Vagina (tissue), 2 donors: ENCODE results near the gene NEU2. TPM values are rescaled to one million over a fixed set of nuclear protein-coding genes. Genes with fewer than 3 reads are reported as not detected.
A peak's percentile ranks its signal among the peaks of the same experiment; 100 is the strongest.
"Not testable (repeated sequence)": the region's sequence is repeated elsewhere in the genome, so short reads cannot be mapped to it uniquely, and the experiment has no call there.

Experiments
- DNase-seq, 2 donors: peaks; one replicate each; pipeline ENCODE4 v3.0.0-alpha.2; 2017; ENCODE audit errors: extremely low spot score in 2 of 2
- H3K27ac ChIP-seq: fragments of 200-600 bp; sonication (generic); one replicate; pipeline ENCODE4 v1.5.1; 2019
- H3K27me3 ChIP-seq: fragments of 200-600 bp; sonication (generic); one replicate; pipeline ENCODE4 v1.5.1; 2019
- H3K36me3 ChIP-seq, 2 donors: fragments of 200-600 bp; sonication (generic); one replicate each; pipeline ENCODE4 v1.5.1; 2017 to 2019
- H3K4me1 ChIP-seq: fragments of 200-600 bp; sonication (generic); one replicate; pipeline ENCODE4 v1.5.1; 2019
- H3K4me3 ChIP-seq, 2 donors: fragments of 200-600 bp; sonication (generic); 1 replicate in 1 of 2; 2 replicates in 1 of 2; pipeline ENCODE4 v1.5.1; 2016 to 2019
- H3K9me3 ChIP-seq: fragments of 200-600 bp; sonication (generic); one replicate; pipeline ENCODE4 v1.5.1; 2019
- CTCF ChIP-seq, 3 experiments: fragments of 450-650 bp in 2 of 3; fragments of 200-600 bp in 1 of 3; sonication (generic) in 1 of 3; IDR thresholded peaks; one replicate each; pipeline ENCODE4 v1.5.1; 2017 to 2019; ENCODE audit warnings: antibody characterized with exemption in 3 of 3, mild to moderate bottlenecking in 2 of 3, moderate library complexity in 2 of 3
- POLR2A ChIP-seq, 2 donors: fragments of 450-650 bp; IDR thresholded peaks; one replicate each; pipeline ENCODE4 v1.6.1; 2017; ENCODE audit warnings: antibody characterized with exemption in 2 of 2, mild to moderate bottlenecking in 2 of 2, moderate library complexity in 2 of 2
- POLR2AphosphoS5 ChIP-seq, 2 donors: sonication (generic); formaldehyde crosslinking; IDR thresholded peaks; one replicate each; pipeline ENCODE4 v1.9.0; 2017; ENCODE audit warnings: antibody characterized with exemption in 2 of 2, mild to moderate bottlenecking in 2 of 2, low read depth in 1 of 2; ENCODE audit not compliant: insufficient read depth in 1 of 2
- intact Hi-C: fragments of 100-400 bp; cut with DNase I; formaldehyde crosslinking; loops from one replicate; pipeline ENCODE4 v1.15.1; 2023
- total RNA-seq: library from RNA; depleted of rRNA; stranded (reverse); fragments of >200 nt; gene quantifications from one replicate; pipeline ENCODE4 v1.2.3, GENCODE V29; 2016

The NEU2 gene
- total RNA-seq, 1 donor from 2014 or later: not detected

- Histone ChIP-seq H3K27ac (no peak overlapping the region), H3K36me3 (no peaks in the 10 kb centered on the region), H3K27me3 (no peaks in the 10 kb centered on the region), H3K9me3 (no peaks in the 10 kb centered on the region), H3K4me1 (no peaks in the 10 kb centered on the region), H3K4me3 (no peak overlapping the region)
- intact Hi-C loops: no loop called here
- TF ChIP-seq CTCF (IDR thresholded peaks at IDR 0.05) (no peak), POLR2AphosphoS5 (IDR thresholded peaks at IDR 0.05; ENCODE audit: insufficient read depth in 1 of 2, low read depth in 1 of 2) (no peak), POLR2A (IDR thresholded peaks at IDR 0.05) (no peak)
- DNase-seq: no peak
Measured at GRCh38 chr2:233013650-233014049, 18.8 kb upstream of the NEU2 start.

- peak in 1 of 2 donors; percentile 61 for DNase-seq
- intact Hi-C loops: no loop called here
- H3K36me3 ChIP-seq: no peaks in the 10 kb centered on the region
- no peak overlapping the region for H3K27ac ChIP-seq
- TF ChIP-seq POLR2AphosphoS5 (IDR thresholded peaks at IDR 0.05; ENCODE audit: insufficient read depth in 1 of 2, low read depth in 1 of 2) (no peak), POLR2A (IDR thresholded peaks at IDR 0.05) (no peak), CTCF (IDR thresholded peaks at IDR 0.05) (no peak)
- H3K9me3 ChIP-seq: no peaks in the 10 kb centered on the region
- no peaks in the 10 kb centered on the region for H3K27me3 ChIP-seq
- no peaks in the 10 kb centered on the region for H3K4me1 ChIP-seq
- no peak overlapping the region for H3K4me3 ChIP-seq
Measured at GRCh38 chr2:233015019-233015645, 17.3 kb upstream of the NEU2 start.

- Histone ChIP-seq H3K9me3 (no peaks in the 10 kb centered on the region), H3K4me3 (no peak overlapping the region), H3K27ac (no peak overlapping the region), H3K36me3 (no peaks in the 10 kb centered on the region), H3K27me3 (no peaks in the 10 kb centered on the region), H3K4me1 (no peaks in the 10 kb centered on the region)
- TF ChIP-seq POLR2AphosphoS5 (IDR thresholded peaks at IDR 0.05; ENCODE audit: insufficient read depth in 1 of 2, low read depth in 1 of 2) (no peak), CTCF (IDR thresholded peaks at IDR 0.05) (no peak)
- intact Hi-C loops: no loop called here
- no peak for DNase-seq
Measured at GRCh38 chr2:233017947-233018346, 14.5 kb upstream of the NEU2 start.

- intact Hi-C loops, H3K27ac ChIP-seq, H3K36me3 ChIP-seq, H3K27me3 ChIP-seq, H3K4me1 ChIP-seq, DNase-seq, H3K9me3 ChIP-seq, H3K4me3 ChIP-seq: not testable (repeated sequence)
Measured at GRCh38 chr2:233019610-233020009, 12.9 kb upstream of the NEU2 start.

- intact Hi-C loops: no loop called here
- no peaks in the 10 kb centered on the region for H3K27me3 ChIP-seq
- TF ChIP-seq CTCF (IDR thresholded peaks at IDR 0.05): no peak
- no peak for TF ChIP-seq POLR2AphosphoS5 (IDR thresholded peaks at IDR 0.05; ENCODE audit: insufficient read depth in 1 of 2, low read depth in 1 of 2)
- TF ChIP-seq POLR2A (IDR thresholded peaks at IDR 0.05): no peak
- no peak for DNase-seq
- H3K36me3 ChIP-seq: no peaks in the 10 kb centered on the region
- no peak overlapping the region for H3K4me3 ChIP-seq
- no peak overlapping the region for H3K27ac ChIP-seq
- no peaks in the 10 kb centered on the region for H3K4me1 ChIP-seq
- H3K9me3 ChIP-seq: no peaks in the 10 kb centered on the region
Measured at GRCh38 chr2:233020454-233020853, 12.0 kb upstream of the NEU2 start.
